Measurements from ENCODE around the gene ZBTB42.

The ZBTB42 gene

DNA sequence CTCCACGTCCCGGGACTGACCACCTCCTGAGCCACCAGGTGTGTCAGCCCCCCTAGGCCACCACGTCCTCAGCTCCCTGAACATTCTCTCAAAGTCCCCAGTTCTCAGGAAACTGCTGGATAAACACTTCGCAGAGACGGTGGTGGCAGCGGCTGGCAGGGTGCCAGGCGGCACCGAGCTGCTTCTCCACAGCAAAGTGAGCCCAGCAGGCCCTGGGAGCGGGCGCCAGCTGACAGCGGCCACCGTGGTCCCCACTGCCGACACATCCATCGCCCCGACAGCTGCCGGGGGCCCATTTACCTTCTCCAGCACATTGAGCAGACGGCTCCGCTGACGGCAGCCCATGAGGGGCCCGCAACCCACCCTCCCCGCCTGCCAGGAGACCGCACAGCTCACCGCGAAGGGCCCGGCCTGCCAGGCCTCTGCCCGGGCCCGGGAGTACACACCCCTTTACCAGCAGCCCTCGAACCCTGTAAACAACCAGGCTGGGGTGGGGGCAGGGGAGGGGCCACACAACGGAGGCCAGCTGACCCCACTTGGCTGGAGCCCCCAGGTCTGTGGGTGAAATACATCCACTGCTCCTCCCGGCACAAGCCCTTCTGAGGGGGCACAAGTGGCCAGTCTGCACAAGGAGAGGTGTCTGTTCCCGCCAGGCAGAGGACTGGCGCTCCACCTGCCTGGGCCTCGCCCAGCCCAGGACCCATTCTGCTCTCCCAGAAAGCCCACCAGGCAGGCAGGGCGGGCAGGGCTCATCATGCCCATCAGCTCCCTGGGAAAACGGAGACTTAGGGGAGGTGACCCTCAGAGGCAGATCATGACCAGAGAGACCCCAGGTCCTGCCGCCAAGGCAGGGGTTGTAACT is 15.8 kb upstream of the ZBTB42 start:
- no peak overlapping the region for H3K27ac ChIP-seq (ENCODE audit: low read depth, low read length)
- no peaks in the 10 kb centered on the region for H3K4me1 ChIP-seq (ENCODE audit: control insufficient read depth, low read length)
- H3K4me3 ChIP-seq (ENCODE audit: low read length) = no peak overlapping the region
- H3K79me2 ChIP-seq (ENCODE audit: control insufficient read depth, low read length) = peaks cover 22% of the 10 kb centered on the region
- H3K9me2 ChIP-seq (replicated peaks; ENCODE audit: control insufficient read depth, low read length) = no peaks in the 10 kb centered on the region
- no peaks in the 10 kb centered on the region for H3K9me3 ChIP-seq (ENCODE audit: control insufficient read depth, insufficient read depth, low read length)
- H3K36me3 ChIP-seq (ENCODE audit: control insufficient read depth, low read length) = peaks cover 21% of the 10 kb centered on the region
- no peaks in the 10 kb centered on the region for H3K27me3 ChIP-seq (ENCODE audit: control insufficient read depth, low read length)
- H4K20me1 ChIP-seq (ENCODE audit: control insufficient read depth, insufficient read depth, low read depth, low read length) = no peaks in the 10 kb centered on the region
- no peak overlapping the region for H3K4me2 ChIP-seq (ENCODE audit: low read length)
- TF ChIP-seq, protein P1, sequence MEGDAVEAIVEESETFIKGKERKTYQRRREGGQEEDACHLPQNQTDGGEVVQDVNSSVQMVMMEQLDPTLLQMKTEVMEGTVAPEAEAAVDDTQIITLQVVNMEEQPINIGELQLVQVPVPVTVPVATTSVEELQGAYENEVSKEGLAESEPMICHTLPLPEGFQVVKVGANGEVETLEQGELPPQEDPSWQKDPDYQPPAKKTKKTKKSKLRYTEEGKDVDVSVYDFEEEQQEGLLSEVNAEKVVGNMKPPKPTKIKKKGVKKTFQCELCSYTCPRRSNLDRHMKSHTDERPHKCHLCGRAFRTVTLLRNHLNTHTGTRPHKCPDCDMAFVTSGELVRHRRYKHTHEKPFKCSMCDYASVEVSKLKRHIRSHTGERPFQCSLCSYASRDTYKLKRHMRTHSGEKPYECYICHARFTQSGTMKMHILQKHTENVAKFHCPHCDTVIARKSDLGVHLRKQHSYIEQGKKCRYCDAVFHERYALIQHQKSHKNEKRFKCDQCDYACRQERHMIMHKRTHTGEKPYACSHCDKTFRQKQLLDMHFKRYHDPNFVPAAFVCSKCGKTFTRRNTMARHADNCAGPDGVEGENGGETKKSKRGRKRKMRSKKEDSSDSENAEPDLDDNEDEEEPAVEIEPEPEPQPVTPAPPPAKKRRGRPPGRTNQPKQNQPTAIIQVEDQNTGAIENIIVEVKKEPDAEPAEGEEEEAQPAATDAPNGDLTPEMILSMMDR (IDR thresholded peaks at IDR 0.05; ENCODE audit: low read depth, low read length, poor library complexity, severe bottlenecking) = no peak
- no peaks in the 10 kb centered on the region for H3F3A ChIP-seq (ENCODE audit: control insufficient read depth, insufficient read depth)

DNA sequence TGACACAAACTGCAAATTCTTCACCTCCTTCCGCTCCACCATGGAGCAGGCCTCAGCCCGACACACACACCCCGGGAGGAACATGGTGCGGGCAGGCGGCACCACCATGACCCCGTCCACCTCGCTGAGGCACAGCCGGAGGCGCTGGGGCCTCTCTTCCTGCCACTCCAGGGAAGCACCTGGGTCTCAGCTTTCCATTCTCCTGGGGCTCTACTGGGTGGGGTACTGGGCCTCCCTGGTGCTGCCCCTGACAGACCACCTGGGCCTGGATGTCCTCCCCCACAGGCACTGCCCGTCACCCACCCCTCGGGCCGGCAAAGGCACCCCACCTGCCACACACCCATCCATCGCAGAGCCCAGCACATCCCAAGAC is 15.2 kb upstream of the ZBTB42 start:
- no peak overlapping the region for H3K4me3 ChIP-seq (ENCODE audit: low read length)
- H3K79me2 ChIP-seq (ENCODE audit: control insufficient read depth, low read length) = peaks cover 26% of the 10 kb centered on the region
- H3K4me1 ChIP-seq (ENCODE audit: control insufficient read depth, low read length) = no peaks in the 10 kb centered on the region
- H3K9me3 ChIP-seq (ENCODE audit: control insufficient read depth, insufficient read depth, low read length) = no peaks in the 10 kb centered on the region
- H3K4me2 ChIP-seq (ENCODE audit: low read length) = no peak overlapping the region
- no peaks in the 10 kb centered on the region for H4K20me1 ChIP-seq (ENCODE audit: control insufficient read depth, insufficient read depth, low read depth, low read length)
- TF ChIP-seq, protein P1 (IDR thresholded peaks at IDR 0.05; ENCODE audit: low read depth, low read length, poor library complexity, severe bottlenecking) = no peak
- no peak for TF ChIP-seq EZH2phosphoT487 (IDR thresholded peaks at IDR 0.05; ENCODE audit: borderline replicate concordance, low read length)
- H3K27ac ChIP-seq (ENCODE audit: low read depth, low read length) = no peak overlapping the region
- no peaks in the 10 kb centered on the region for H3K9me2 ChIP-seq (replicated peaks; ENCODE audit: control insufficient read depth, low read length)
- H3K27me3 ChIP-seq (ENCODE audit: control insufficient read depth, low read length) = no peaks in the 10 kb centered on the region
- H3F3A ChIP-seq (ENCODE audit: control insufficient read depth, insufficient read depth) = no peaks in the 10 kb centered on the region
- H3K36me3 ChIP-seq (ENCODE audit: control insufficient read depth, low read length) = peaks cover 24% of the 10 kb centered on the region

DNA sequence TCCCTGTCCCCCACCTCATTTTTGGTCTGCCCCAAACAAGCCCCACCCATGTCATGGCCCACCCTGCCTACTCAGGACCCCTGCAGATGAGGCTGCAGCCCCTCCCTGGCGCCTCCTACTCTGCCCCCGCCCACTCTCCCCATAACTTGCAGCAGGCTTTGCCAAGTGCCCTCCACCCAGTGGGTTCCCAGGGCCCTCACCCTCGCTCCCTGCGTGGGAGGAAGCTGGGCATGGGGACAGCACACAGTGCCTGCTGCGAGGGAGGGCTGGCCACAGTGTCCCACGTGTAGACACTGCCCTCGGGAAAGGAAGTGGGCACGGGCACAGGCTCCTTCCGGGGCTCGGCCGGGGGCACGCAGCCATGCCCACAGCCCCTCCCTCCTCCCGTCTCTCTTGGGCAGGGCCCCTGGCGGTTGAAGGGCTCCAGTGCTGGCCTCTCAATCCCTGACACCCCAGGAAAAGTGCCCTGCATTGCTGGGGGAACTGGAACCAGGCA is 14.8 kb upstream of the ZBTB42 start:
- H3F3A ChIP-seq (ENCODE audit: control insufficient read depth, insufficient read depth) = no peaks in the 10 kb centered on the region
- peaks cover 28% of the 10 kb centered on the region for H3K36me3 ChIP-seq (ENCODE audit: control insufficient read depth, low read length)
- H4K20me1 ChIP-seq (ENCODE audit: control insufficient read depth, insufficient read depth, low read depth, low read length) = no peaks in the 10 kb centered on the region
- peaks cover 31% of the 10 kb centered on the region for H3K79me2 ChIP-seq (ENCODE audit: control insufficient read depth, low read length)
- H3K4me1 ChIP-seq (ENCODE audit: control insufficient read depth, low read length) = no peaks in the 10 kb centered on the region
- no peak overlapping the region for H3K27ac ChIP-seq (ENCODE audit: low read depth, low read length)
- TF ChIP-seq EZH2phosphoT487 (IDR thresholded peaks at IDR 0.05; ENCODE audit: borderline replicate concordance, low read length) = no peak
- no peak overlapping the region for H3K4me2 ChIP-seq (ENCODE audit: low read length)
- no peak overlapping the region for H3K4me3 ChIP-seq (ENCODE audit: low read length)
- H3K27me3 ChIP-seq (ENCODE audit: control insufficient read depth, low read length) = no peaks in the 10 kb centered on the region
- no peaks in the 10 kb centered on the region for H3K9me3 ChIP-seq (ENCODE audit: control insufficient read depth, insufficient read depth, low read length)
- H3K9me2 ChIP-seq (replicated peaks; ENCODE audit: control insufficient read depth, low read length) = no peaks in the 10 kb centered on the region

Measured in DOHH2 (cell line).